GM19023 (cell line): ENCODE results near the gene TMIGD1.
A peak's percentile ranks its signal among the peaks of the same experiment; 100 is the strongest.

Experiments used
- ATAC-seq: cut with Tn5 transposase; IDR thresholded peaks from one replicate; pipeline ENCODE4 v1.9.1; 2021; ENCODE audit warnings: mild to moderate bottlenecking, moderate library complexity; ENCODE audit not compliant: unreplicated experiment

The TMIGD1 gene

GRCh38 chr17:30336369-30337171 lies 2.7 kb upstream of the TMIGD1 start:
- no peak for ATAC-seq

GRCh38 chr17:30334421-30334820 lies 564 bp upstream of the TMIGD1 start:
- no peak for ATAC-seq

GRCh38 chr17:30332057-30332542 lies 1.8 kb downstream of the TMIGD1 start:
- ATAC-seq: peak; percentile 61

- no peak for ATAC-seq
These were observed 7.0 kb downstream of the TMIGD1 start for GRCh38 chr17:30326809-30327208.

- no peak for ATAC-seq
These were observed 9.1 kb downstream of the TMIGD1 start for GRCh38 chr17:30324723-30325122.

GRCh38 chr17:30323895-30324319 lies 9.9 kb downstream of the TMIGD1 start:
- no peak for ATAC-seq

GRCh38 chr17:30323262-30323894 lies 10.5 kb downstream of the TMIGD1 start:
- no peak for ATAC-seq

GRCh38 chr17:30321314-30321713 lies 12.5 kb downstream of the TMIGD1 start:
- no peak for ATAC-seq

- no peak for ATAC-seq
These were observed 15.7 kb downstream of the TMIGD1 start for GRCh38 chr17:30318155-30318554.

- no peak for ATAC-seq
These were observed 17.1 kb downstream of the TMIGD1 start for GRCh38 chr17:30316736-30317135.

GRCh38 chr17:30315106-30315505 lies 18.8 kb downstream of the TMIGD1 start:
- ATAC-seq: no peak

GRCh38 chr17:30314474-30314873 lies 19.4 kb downstream of the TMIGD1 start:
- no peak for ATAC-seq

GRCh38 chr17:30312226-30312625 lies 21.6 kb downstream of the TMIGD1 start:
- ATAC-seq: no peak

- ATAC-seq: no peak
These were observed 23.3 kb downstream of the TMIGD1 start for GRCh38 chr17:30310562-30310961.

- ATAC-seq: no peak
These were observed 24.3 kb downstream of the TMIGD1 start for GRCh38 chr17:30309591-30309990.

- ATAC-seq: no peak
These were observed 25.5 kb downstream of the TMIGD1 start for GRCh38 chr17:30308406-30308805.

- no peak for ATAC-seq
These were observed 29.1 kb downstream of the TMIGD1 start for GRCh38 chr17:30304778-30305177.

GRCh38 chr17:30302241-30302640 lies 31.6 kb downstream of the TMIGD1 start:
- ATAC-seq: no peak

- ATAC-seq: no peak
These were observed 33.0 kb downstream of the TMIGD1 start for GRCh38 chr17:30300818-30301217.

- ATAC-seq: no peak
These were observed 34.9 kb downstream of the TMIGD1 start for GRCh38 chr17:30299000-30299399.

- no peak for ATAC-seq
These were observed 36.1 kb downstream of the TMIGD1 start for GRCh38 chr17:30297715-30298114.

GRCh38 chr17:30296499-30297080 lies 37.3 kb downstream of the TMIGD1 start:
- ATAC-seq: no peak
